Mesenchymal stem cell (in vitro differentiated cells and primary cell): ENCODE measurements around the gene KPNA6.

Experiments
- DNase-seq: peaks from one replicate; pipeline ENCODE4 v3.0.0-alpha.2; 2013
- H2AFZ ChIP-seq: one replicate; pipeline ENCODE4 v1.6.1; 2013; ENCODE audit warnings: low read depth, mild to moderate bottlenecking, control low read depth, inconsistent platforms, low read length, moderate library complexity
- H2AK5ac ChIP-seq: 2 replicates; pipeline ENCODE4 v1.6.1; 2013; ENCODE audit warnings: low read length, moderate library complexity, mild to moderate bottlenecking, inconsistent platforms; ENCODE audit not compliant: severe bottlenecking
- H2BK120ac ChIP-seq: one replicate; pipeline ENCODE4 v1.6.1; 2013; ENCODE audit warnings: low read depth, mild to moderate bottlenecking, inconsistent platforms, low read length, moderate library complexity
- H2BK12ac ChIP-seq, 2 experiments: one replicate each; pipeline ENCODE4 v1.6.1; 2013; ENCODE audit warnings: inconsistent platforms in 2 of 2, low read length in 2 of 2, mild to moderate bottlenecking in 2 of 2, moderate library complexity in 2 of 2, control low read depth in 1 of 2
- H2BK15ac ChIP-seq: one replicate; pipeline ENCODE4 v1.6.1; 2013; ENCODE audit warnings: mild to moderate bottlenecking, low read depth, inconsistent platforms; ENCODE audit not compliant: poor library complexity, severe bottlenecking
- H2BK5ac ChIP-seq: 2 replicates; pipeline ENCODE4 v1.6.1; 2013; ENCODE audit warnings: low read depth, mild to moderate bottlenecking, low read length, control low read depth, inconsistent platforms; ENCODE audit not compliant: poor library complexity, severe bottlenecking
- H3K14ac ChIP-seq, 2 experiments: one replicate each; pipeline ENCODE4 v1.6.1; 2013; ENCODE audit warnings: inconsistent platforms in 2 of 2, low read length in 2 of 2, control low read depth in 1 of 2, mild to moderate bottlenecking in 1 of 2, moderate library complexity in 1 of 2
- H3K18ac ChIP-seq, 2 experiments: one replicate each; pipeline ENCODE4 v1.6.1; 2013; ENCODE audit warnings: inconsistent platforms in 2 of 2, low read length in 2 of 2, control low read depth in 1 of 2, low read depth in 1 of 2, mild to moderate bottlenecking in 1 of 2
- H3K23ac ChIP-seq, 2 experiments: one replicate each; pipeline ENCODE4 v1.6.1; 2013; ENCODE audit warnings: inconsistent platforms in 2 of 2, low read length in 2 of 2, mild to moderate bottlenecking in 2 of 2, moderate library complexity in 2 of 2, control low read depth in 1 of 2
- H3K27ac ChIP-seq: 2 replicates; pipeline ENCODE4 v1.5.1; 2013; ENCODE audit warnings: mild to moderate bottlenecking, moderate library complexity, low read length, control low read depth, inconsistent platforms; ENCODE audit not compliant: poor library complexity, severe bottlenecking
- H3K27me3 ChIP-seq, 2 experiments: 2 replicates each; pipeline versions ENCODE4 v1.6.1 to v1.7.0; 2013; ENCODE audit warnings: low read length in 2 of 2, mild to moderate bottlenecking in 2 of 2, moderate library complexity in 2 of 2, control low read depth in 1 of 2, inconsistent platforms in 1 of 2; ENCODE audit not compliant: control insufficient read depth in 1 of 2, insufficient read depth in 1 of 2
- H3K36me3 ChIP-seq, 2 experiments: 2 replicates each; pipeline versions ENCODE4 v1.6.1 to v1.7.0; 2013; ENCODE audit warnings: low read length in 2 of 2, control low read depth in 1 of 2, inconsistent platforms in 1 of 2, low read depth in 1 of 2, mild to moderate bottlenecking in 1 of 2; ENCODE audit not compliant: insufficient read depth in 2 of 2, control insufficient read depth in 1 of 2
- H3K4ac ChIP-seq, 2 experiments: one replicate each; pipeline ENCODE4 v1.6.1; 2013; ENCODE audit warnings: inconsistent platforms in 2 of 2, low read length in 2 of 2, mild to moderate bottlenecking in 2 of 2, moderate library complexity in 2 of 2, control low read depth in 1 of 2, low read depth in 1 of 2
- H3K4me1 ChIP-seq: 2 replicates; pipeline ENCODE4 v1.6.1; 2013; ENCODE audit warnings: low read depth, low read length, control low read depth; ENCODE audit not compliant: control insufficient read depth, insufficient read depth
- H3K4me2 ChIP-seq: 2 replicates; pipeline ENCODE4 v1.6.1; 2013; ENCODE audit warnings: low read length, mild to moderate bottlenecking, inconsistent platforms; ENCODE audit not compliant: poor library complexity, severe bottlenecking
- H3K4me3 ChIP-seq, 2 experiments: 2 replicates each; pipeline versions ENCODE4 v1.5.1 to v1.7.0; 2013; ENCODE audit warnings: low read length in 2 of 2, mild to moderate bottlenecking in 2 of 2, control low read depth in 1 of 2, low read depth in 1 of 2; ENCODE audit not compliant: insufficient read depth in 1 of 2
- H3K79me1 ChIP-seq: replicated peaks from 2 replicates; pipeline ENCODE4 v1.6.1; 2013; ENCODE audit warnings: mild to moderate bottlenecking, control low read depth, low read length, inconsistent platforms; ENCODE audit not compliant: poor library complexity, severe bottlenecking
- H3K9ac ChIP-seq: 2 replicates; pipeline ENCODE4 v1.7.0; 2013; ENCODE audit warnings: mild to moderate bottlenecking, low read length, moderate library complexity
- H3K9me3 ChIP-seq: 2 replicates; pipeline ENCODE4 v1.7.0; 2013; ENCODE audit warnings: mild to moderate bottlenecking, low read length; ENCODE audit not compliant: control insufficient read depth
- H4K8ac ChIP-seq: one replicate; pipeline ENCODE4 v1.6.1; 2013; ENCODE audit warnings: inconsistent platforms, mild to moderate bottlenecking, low read length, moderate library complexity
- H4K91ac ChIP-seq: one replicate; pipeline ENCODE4 v1.6.1; 2013; ENCODE audit warnings: mild to moderate bottlenecking, low read length, inconsistent platforms
- WGBS: methylation state at CpG from one replicate; pipeline ENCODE4 v1.1.7; 2013; ENCODE audit warnings: mixed read lengths; 5-methylcytosine and 5-hydroxymethylcytosine counted together

Gene KPNA6

GRCh38 chr1:32192220-32192948, 84.5 kb downstream of the KPNA6 start:
- Histone ChIP-seq H2BK15ac (no peak overlapping the region), H4K8ac (no peak overlapping the region), H3K14ac (no peak overlapping the region), H3K4me3 (no peak overlapping the region), H3K23ac (no peak overlapping the region), H3K4ac (no peak overlapping the region), H3K18ac (no peak overlapping the region), H2BK12ac (no peak overlapping the region), H3K4me2 (no peak overlapping the region), H3K4me1 (peaks cover 12% of the 10 kb centered on the region), H3K9ac (no peak overlapping the region), H2AFZ (no peak overlapping the region), H3K27ac (no peak overlapping the region), H3K9me3 (no peaks in the 10 kb centered on the region), H2BK120ac (no peak overlapping the region), H3K27me3 (no peaks in the 10 kb centered on the region), H3K79me1 (peaks cover 32% of the 10 kb centered on the region), H4K91ac (no peak overlapping the region), H2BK5ac (no peak overlapping the region), H2AK5ac (no peak overlapping the region), H3K36me3 (peaks cover 89 to 98% of the 10 kb centered on the region in 2 experiments)
- WGBS, result 89% methylated on average over 8 of the region's 8 CpGs
- no peak for DNase-seq

GRCh38 chr1:32194984-32195383, 87.1 kb downstream of the KPNA6 start:
- Histone ChIP-seq H3K23ac (no peak overlapping the region), H3K18ac (no peak overlapping the region), H3K4me1 (peaks cover 22% of the 10 kb centered on the region), H3K4me2 (no peak overlapping the region), H3K4me3 (no peak overlapping the region), H2AK5ac (no peak overlapping the region), H4K8ac (no peak overlapping the region), H2BK15ac (no peak overlapping the region), H2AFZ (no peak overlapping the region), H2BK12ac (no peak overlapping the region), H3K79me1 (peaks cover 24% of the 10 kb centered on the region), H3K9ac (no peak overlapping the region), H3K27me3 (no peaks in the 10 kb centered on the region), H2BK120ac (no peak overlapping the region), H3K9me3 (no peaks in the 10 kb centered on the region), H3K14ac (no peak overlapping the region), H2BK5ac (no peak overlapping the region), H3K27ac (no peak overlapping the region), H3K4ac (no peak overlapping the region), H3K36me3 (peaks cover 80 to 85% of the 10 kb centered on the region in 2 experiments), H4K91ac (no peak overlapping the region)
- no peak for DNase-seq
- WGBS, result 96% methylated on average over 6 of the region's 6 CpGs

- Histone ChIP-seq H2AFZ (no peak overlapping the region), H4K91ac (no peak overlapping the region), H2BK12ac (no peak overlapping the region), H3K9me3 (no peaks in the 10 kb centered on the region), H2BK5ac (no peak overlapping the region), H3K27ac (no peak overlapping the region), H3K27me3 (no peaks in the 10 kb centered on the region), H3K4me3 (no peak overlapping the region), H3K4me1 (peaks cover 22% of the 10 kb centered on the region), H3K18ac (no peak overlapping the region), H4K8ac (no peak overlapping the region), H3K14ac (no peak overlapping the region), H3K4me2 (no peak overlapping the region), H3K9ac (no peak overlapping the region), H2BK120ac (no peak overlapping the region), H3K4ac (no peak overlapping the region), H2BK15ac (no peak overlapping the region), H3K23ac (no peak overlapping the region), H3K36me3 (peaks cover 74 to 80% of the 10 kb centered on the region in 2 experiments), H3K79me1 (peaks cover 21% of the 10 kb centered on the region), H2AK5ac (no peak overlapping the region)
- no peak for DNase-seq
- 98% methylated on average over 3 of the region's 3 CpGs for WGBS
Measured at GRCh38 chr1:32195531-32195930, 87.7 kb downstream of the KPNA6 start.

- Histone ChIP-seq H3K27me3 (no peaks in the 10 kb centered on the region), H2BK15ac (no peak overlapping the region), H2AFZ (no peak overlapping the region), H3K36me3 (peaks cover 68 to 75% of the 10 kb centered on the region in 2 experiments), H3K18ac (no peak overlapping the region), H3K79me1 (peaks cover 17% of the 10 kb centered on the region), H3K9ac (no peak overlapping the region), H4K8ac (no peak overlapping the region), H3K4me1 (peaks cover 23% of the 10 kb centered on the region), H4K91ac (no peak overlapping the region), H3K4ac (no peak overlapping the region), H2BK5ac (no peak overlapping the region), H3K23ac (no peak overlapping the region), H3K9me3 (no peaks in the 10 kb centered on the region), H3K27ac (no peak overlapping the region), H3K4me2 (no peak overlapping the region), H2AK5ac (no peak overlapping the region), H2BK120ac (no peak overlapping the region), H3K14ac (no peak overlapping the region), H2BK12ac (no peak overlapping the region), H3K4me3 (no peak overlapping the region)
- no peak for DNase-seq
Measured at GRCh38 chr1:32195972-32196823, 88.3 kb downstream of the KPNA6 start.
